Central memory CD8-positive, alpha-beta T cell (primary cell): ENCODE results near the gene VPS37D.

Experiments
- ATAC-seq: fragments of 150-1000 bp; cut with Tn5 transposase; replicated peaks from 2 replicates; pipeline ENCODE4 v1.10.0; 2022; ENCODE audit warnings: mild to moderate bottlenecking, moderate FRiP score, moderate number of reproducible peaks; ENCODE audit not compliant: poor library complexity, severe bottlenecking; ENCODE audit errors: extremely low read depth
- DNase-seq, 2 donors: peaks; one replicate each; pipeline ENCODE4 v3.0.0; 2021; ENCODE audit warnings: low spot score in 2 of 2
- H3K27ac Mint-ChIP-seq: one replicate; pipeline ENCODE4 v1.8.0; 2022; ENCODE audit warnings: low read depth, mild to moderate bottlenecking, moderate library complexity, mixed read lengths
- H3K27me3 Mint-ChIP-seq: one replicate; pipeline ENCODE4 v1.8.0; 2022; ENCODE audit warnings: mixed read lengths
- H3K36me3 Mint-ChIP-seq: one replicate; pipeline ENCODE4 v1.8.0; 2022; ENCODE audit warnings: mild to moderate bottlenecking, moderate library complexity, mixed read lengths; ENCODE audit not compliant: insufficient read depth
- H3K4me1 Mint-ChIP-seq: one replicate; pipeline ENCODE4 v1.8.0; 2022; ENCODE audit warnings: mixed read lengths
- H3K4me3 Mint-ChIP-seq: one replicate; pipeline ENCODE4 v1.8.0; 2022; ENCODE audit warnings: mild to moderate bottlenecking, moderate library complexity, mixed read lengths
- H3K9me3 Mint-ChIP-seq: one replicate; pipeline ENCODE4 v1.8.0; 2022; ENCODE audit warnings: mixed read lengths

The VPS37D gene

GRCh38 chr7:73631558-73631957 is 36.1 kb upstream of the VPS37D start:
- Mint-ChIP-seq H3K9me3 (no peaks in the 10 kb centered on the region), H3K4me1 (no peaks in the 10 kb centered on the region), H3K27ac (peak overlapping the region; percentile 35), H3K36me3 (no peaks in the 10 kb centered on the region), H3K4me3 (no peak overlapping the region), H3K27me3 (peaks cover 70% of the 10 kb centered on the region)
- no peak for DNase-seq
- no peak for ATAC-seq

- Mint-ChIP-seq H3K27ac (no peak overlapping the region), H3K4me3 (no peak overlapping the region), H3K36me3 (no peaks in the 10 kb centered on the region), H3K27me3 (peaks cover 54% of the 10 kb centered on the region), H3K9me3 (no peaks in the 10 kb centered on the region), H3K4me1 (no peaks in the 10 kb centered on the region)
- DNase-seq (no peak), ATAC-seq (no peak)
Measured at GRCh38 chr7:73633323-73633722, 34.3 kb upstream of the VPS37D start.

- no peak overlapping the region for H3K4me3 Mint-ChIP-seq
- H3K4me1 Mint-ChIP-seq, result no peaks in the 10 kb centered on the region
- H3K36me3 Mint-ChIP-seq, result no peaks in the 10 kb centered on the region
- ATAC-seq (no peak), DNase-seq (no peak)
- no peaks in the 10 kb centered on the region for H3K9me3 Mint-ChIP-seq
- no peak overlapping the region for H3K27ac Mint-ChIP-seq
- peaks cover 49% of the 10 kb centered on the region for H3K27me3 Mint-ChIP-seq
Measured at GRCh38 chr7:73633844-73634243, 33.8 kb upstream of the VPS37D start.

- DNase-seq (no peak), ATAC-seq (no peak)
- H3K9me3 Mint-ChIP-seq, result no peaks in the 10 kb centered on the region
- peaks cover 41% of the 10 kb centered on the region for H3K27me3 Mint-ChIP-seq
- H3K4me3 Mint-ChIP-seq, result no peak overlapping the region
- H3K36me3 Mint-ChIP-seq, result no peaks in the 10 kb centered on the region
- no peaks in the 10 kb centered on the region for H3K4me1 Mint-ChIP-seq
- no peak overlapping the region for H3K27ac Mint-ChIP-seq
Measured at GRCh38 chr7:73635428-73636200, 32.0 kb upstream of the VPS37D start.

- no peaks in the 10 kb centered on the region for H3K36me3 Mint-ChIP-seq
- H3K9me3 Mint-ChIP-seq, result no peaks in the 10 kb centered on the region
- no peak overlapping the region for H3K27ac Mint-ChIP-seq
- no peak for ATAC-seq
- peaks cover 20% of the 10 kb centered on the region for H3K27me3 Mint-ChIP-seq
- H3K4me3 Mint-ChIP-seq, result no peak overlapping the region
- no peak for DNase-seq
- no peaks in the 10 kb centered on the region for H3K4me1 Mint-ChIP-seq
Measured at GRCh38 chr7:73638911-73639310, 28.7 kb upstream of the VPS37D start.

- Mint-ChIP-seq H3K4me3 (no peak overlapping the region), H3K27ac (no peak overlapping the region), H3K36me3 (no peaks in the 10 kb centered on the region), H3K9me3 (no peaks in the 10 kb centered on the region), H3K27me3 (peaks cover 37% of the 10 kb centered on the region), H3K4me1 (no peaks in the 10 kb centered on the region)
- no peak for DNase-seq
- ATAC-seq, result no peak
Measured at GRCh38 chr7:73642834-73643233, 24.8 kb upstream of the VPS37D start.

GRCh38 chr7:73644688-73645286 is 22.8 kb upstream of the VPS37D start:
- Mint-ChIP-seq H3K9me3 (no peaks in the 10 kb centered on the region), H3K27me3 (peaks cover 56% of the 10 kb centered on the region), H3K4me1 (peaks cover 18% of the 10 kb centered on the region), H3K4me3 (no peak overlapping the region), H3K36me3 (peaks cover 5% of the 10 kb centered on the region), H3K27ac (no peak overlapping the region)
- ATAC-seq, result no peak
- DNase-seq, result no peak

GRCh38 chr7:73645643-73646174 is 21.9 kb upstream of the VPS37D start:
- no peaks in the 10 kb centered on the region for H3K9me3 Mint-ChIP-seq
- H3K4me1 Mint-ChIP-seq, result peaks cover 18% of the 10 kb centered on the region
- peaks cover 5% of the 10 kb centered on the region for H3K36me3 Mint-ChIP-seq
- no peak for ATAC-seq
- no peak overlapping the region for H3K27ac Mint-ChIP-seq
- H3K4me3 Mint-ChIP-seq, result no peak overlapping the region
- H3K27me3 Mint-ChIP-seq, result peaks cover 65% of the 10 kb centered on the region
- DNase-seq, result no peak

- H3K4me1 Mint-ChIP-seq, result peaks cover 18% of the 10 kb centered on the region
- H3K4me3 Mint-ChIP-seq, result no peak overlapping the region
- H3K27ac Mint-ChIP-seq, result no peak overlapping the region
- H3K9me3 Mint-ChIP-seq, result no peaks in the 10 kb centered on the region
- peaks cover 77% of the 10 kb centered on the region for H3K27me3 Mint-ChIP-seq
- DNase-seq, result no peak
- peaks cover 5% of the 10 kb centered on the region for H3K36me3 Mint-ChIP-seq
- ATAC-seq, result no peak
Measured at GRCh38 chr7:73646785-73647724, 20.6 kb upstream of the VPS37D start.

GRCh38 chr7:73647725-73648592 is 19.7 kb upstream of the VPS37D start:
- H3K27ac Mint-ChIP-seq, result peak overlapping the region; percentile 50
- ATAC-seq, result peak; percentile 78
- H3K9me3 Mint-ChIP-seq, result no peaks in the 10 kb centered on the region
- peaks cover 85% of the 10 kb centered on the region for H3K27me3 Mint-ChIP-seq
- no peak for DNase-seq
- peak overlapping the region; percentile 70 for H3K4me3 Mint-ChIP-seq
- peaks cover 18% of the 10 kb centered on the region for H3K4me1 Mint-ChIP-seq
- peaks cover 5% of the 10 kb centered on the region for H3K36me3 Mint-ChIP-seq

- Mint-ChIP-seq H3K9me3 (no peaks in the 10 kb centered on the region), H3K4me3 (peak overlapping the region; percentile 70), H3K36me3 (peaks cover 5% of the 10 kb centered on the region), H3K27ac (peak overlapping the region; percentile 50), H3K4me1 (peaks cover 18% of the 10 kb centered on the region), H3K27me3 (peaks cover 89% of the 10 kb centered on the region)
- no peak for ATAC-seq
- no peak for DNase-seq
Measured at GRCh38 chr7:73648593-73649332, 18.9 kb upstream of the VPS37D start.
